ENCODE data around the gene DNAJC17.

Gene DNAJC17

DNA sequence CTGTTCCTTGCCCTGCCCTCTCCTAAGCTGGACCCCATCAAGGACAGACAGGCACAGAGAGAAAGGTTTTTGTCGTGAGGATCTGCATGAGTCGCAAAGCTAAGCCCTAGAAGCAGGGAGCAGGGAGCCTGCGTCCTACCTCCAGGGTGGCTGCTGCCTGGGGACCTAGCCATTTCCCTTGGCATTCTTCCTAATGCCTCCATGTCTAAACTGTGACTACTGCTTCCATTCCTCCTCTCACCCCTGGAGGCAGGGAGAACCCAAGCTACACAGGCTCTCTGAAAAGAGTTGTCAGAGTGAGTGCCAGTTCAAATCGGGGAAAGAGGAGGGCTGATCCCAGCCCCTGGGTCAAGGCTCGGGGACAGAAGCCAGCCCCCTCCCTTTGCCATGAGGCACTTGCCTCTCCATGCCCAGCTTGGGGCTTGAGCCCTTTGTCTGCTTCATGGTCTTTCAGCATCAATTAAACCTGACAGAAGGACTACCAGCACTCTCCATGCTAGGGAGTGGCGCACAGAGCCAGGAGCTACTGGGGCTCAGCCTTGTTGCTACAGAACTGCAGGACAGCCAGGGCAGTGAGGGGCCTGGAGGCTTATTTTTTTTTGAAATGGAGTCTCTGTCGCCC, 41.0 kb downstream of the DNAJC17 start:
- Histone ChIP-seq H3K4me3 (ENCODE audit: insufficient read depth, low read length, poor library complexity, severe bottlenecking) (no peak overlapping the region), H3K79me2 (ENCODE audit: insufficient read depth, low read length) (no peaks in the 10 kb centered on the region), H3K27ac (ENCODE audit: low read depth, low read length) (peak overlapping the region; percentile 84), H3K36me3 (ENCODE audit: low read length) (no peaks in the 10 kb centered on the region), H3K9ac (ENCODE audit: low read length) (0 out of 2 replicates have a peak overlapping the region, but pooled peaks have one; percentile 81), H2AFZ (ENCODE audit: low read depth, low read length, severe bottlenecking) (no peak overlapping the region), H3F3A (ENCODE audit: insufficient read depth) (peaks cover 52% of the 10 kb centered on the region), H4K20me1 (ENCODE audit: low read depth, low read length) (no peaks in the 10 kb centered on the region), H3K27me3 (ENCODE audit: low read length) (no peaks in the 10 kb centered on the region), H3K9me3 (ENCODE audit: insufficient read depth, low read length) (no peaks in the 10 kb centered on the region), H3K9me2 (replicated peaks; ENCODE audit: insufficient read depth, low read length) (no peaks in the 10 kb centered on the region), H3K4me2 (ENCODE audit: low read depth, low read length, poor library complexity, severe bottlenecking) (no peak overlapping the region)
- TF ChIP-seq, protein P1, sequence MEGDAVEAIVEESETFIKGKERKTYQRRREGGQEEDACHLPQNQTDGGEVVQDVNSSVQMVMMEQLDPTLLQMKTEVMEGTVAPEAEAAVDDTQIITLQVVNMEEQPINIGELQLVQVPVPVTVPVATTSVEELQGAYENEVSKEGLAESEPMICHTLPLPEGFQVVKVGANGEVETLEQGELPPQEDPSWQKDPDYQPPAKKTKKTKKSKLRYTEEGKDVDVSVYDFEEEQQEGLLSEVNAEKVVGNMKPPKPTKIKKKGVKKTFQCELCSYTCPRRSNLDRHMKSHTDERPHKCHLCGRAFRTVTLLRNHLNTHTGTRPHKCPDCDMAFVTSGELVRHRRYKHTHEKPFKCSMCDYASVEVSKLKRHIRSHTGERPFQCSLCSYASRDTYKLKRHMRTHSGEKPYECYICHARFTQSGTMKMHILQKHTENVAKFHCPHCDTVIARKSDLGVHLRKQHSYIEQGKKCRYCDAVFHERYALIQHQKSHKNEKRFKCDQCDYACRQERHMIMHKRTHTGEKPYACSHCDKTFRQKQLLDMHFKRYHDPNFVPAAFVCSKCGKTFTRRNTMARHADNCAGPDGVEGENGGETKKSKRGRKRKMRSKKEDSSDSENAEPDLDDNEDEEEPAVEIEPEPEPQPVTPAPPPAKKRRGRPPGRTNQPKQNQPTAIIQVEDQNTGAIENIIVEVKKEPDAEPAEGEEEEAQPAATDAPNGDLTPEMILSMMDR (IDR thresholded peaks at IDR 0.05; ENCODE audit: insufficient read depth, low read length, poor library complexity, severe bottlenecking) = no peak
- TF ChIP-seq EZH2phosphoT487 (conservative IDR thresholded peaks at IDR 0.05; ENCODE audit: low read length) = no peak

DNA sequence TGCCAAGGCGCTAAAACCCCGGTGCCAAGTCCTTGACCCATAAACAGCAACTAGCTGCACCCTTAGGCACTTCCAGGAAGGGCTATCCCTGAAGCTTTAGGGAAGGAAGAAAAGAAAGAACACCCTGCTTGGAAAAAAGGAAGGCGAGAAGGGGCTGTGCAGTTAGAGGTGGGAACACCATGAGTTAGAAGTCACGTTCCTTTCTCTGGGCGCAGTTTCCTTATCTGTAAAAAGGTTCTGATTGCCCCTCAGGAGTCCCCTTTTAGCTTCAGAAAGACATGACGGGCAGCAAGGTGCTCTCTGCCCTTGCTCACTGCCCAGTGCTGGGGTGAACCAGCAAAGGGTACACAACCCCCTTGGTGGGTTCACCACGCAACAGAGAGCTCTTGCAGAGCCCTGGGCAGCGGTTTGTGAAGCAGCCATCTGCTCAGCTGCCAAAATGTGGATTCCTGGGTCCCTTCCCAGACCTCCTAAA, 42.6 kb downstream of the DNAJC17 start:
- peak overlapping the region; percentile 67 for H3K4me3 ChIP-seq (ENCODE audit: insufficient read depth, low read length, poor library complexity, severe bottlenecking)
- H3K4me2 ChIP-seq (ENCODE audit: low read depth, low read length, poor library complexity, severe bottlenecking) = peak overlapping the region; percentile 74
- no peaks in the 10 kb centered on the region for H4K20me1 ChIP-seq (ENCODE audit: low read depth, low read length)
- no peak for TF ChIP-seq EZH2phosphoT487 (conservative IDR thresholded peaks at IDR 0.05; ENCODE audit: low read length)
- TF ChIP-seq, protein P1 (IDR thresholded peaks at IDR 0.05; ENCODE audit: insufficient read depth, low read length, poor library complexity, severe bottlenecking) = no peak
- peaks cover 45% of the 10 kb centered on the region for H3F3A ChIP-seq (ENCODE audit: insufficient read depth)
- no peaks in the 10 kb centered on the region for H3K79me2 ChIP-seq (ENCODE audit: insufficient read depth, low read length)
- peak overlapping the region; percentile 81 for H3K9ac ChIP-seq (ENCODE audit: low read length)
- H3K27me3 ChIP-seq (ENCODE audit: low read length) = no peaks in the 10 kb centered on the region
- no peaks in the 10 kb centered on the region for H3K9me2 ChIP-seq (replicated peaks; ENCODE audit: insufficient read depth, low read length)
- no peaks in the 10 kb centered on the region for H3K36me3 ChIP-seq (ENCODE audit: low read length)
- no peaks in the 10 kb centered on the region for H3K9me3 ChIP-seq (ENCODE audit: insufficient read depth, low read length)
- H2AFZ ChIP-seq (ENCODE audit: low read depth, low read length, severe bottlenecking) = peak overlapping the region; percentile 42
- peak overlapping the region; percentile 84 for H3K27ac ChIP-seq (ENCODE audit: low read depth, low read length)

DNA sequence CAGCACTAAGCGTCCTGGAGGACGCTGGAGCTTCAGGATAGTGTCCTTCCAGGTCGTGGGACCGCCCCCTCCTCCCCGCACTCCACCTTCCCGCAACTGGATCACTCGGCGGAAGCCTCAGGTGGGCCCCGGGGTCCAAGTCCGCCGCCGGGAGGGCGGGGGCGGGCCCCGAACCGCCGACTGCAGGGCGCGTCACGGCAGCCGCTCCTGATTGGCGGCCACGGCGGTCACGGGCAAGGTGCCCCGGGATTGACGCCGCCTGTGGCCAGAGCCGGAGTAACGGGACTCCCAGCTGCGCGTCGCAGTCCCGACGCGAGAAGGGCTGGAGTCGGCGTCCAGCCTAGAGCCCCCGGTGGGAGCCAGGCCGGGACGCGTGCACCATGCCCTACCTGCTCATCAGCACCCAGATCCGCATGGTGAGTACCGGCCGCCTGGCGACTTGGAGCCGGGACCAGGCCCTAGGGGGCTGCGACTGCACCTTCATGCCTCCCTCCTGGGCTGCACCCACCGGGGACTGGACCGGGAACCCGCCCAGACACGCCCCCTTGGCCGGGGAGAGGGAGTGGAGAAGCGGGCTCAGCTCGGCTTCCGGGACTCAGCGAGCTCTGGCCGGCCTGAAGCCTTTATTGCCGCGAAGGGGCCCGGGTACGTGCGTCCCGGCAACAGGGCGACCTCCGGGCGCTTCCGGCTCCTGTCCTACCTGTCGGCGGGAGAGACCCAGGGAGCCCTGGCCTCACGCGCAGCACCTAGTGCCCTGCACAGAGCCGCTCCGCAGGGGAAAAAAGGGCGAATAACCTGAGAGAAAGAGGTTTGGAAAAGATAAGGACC, 43.3 kb downstream of the DNAJC17 start, which contains the start of gene GCHFR:
TSS of gene GCHFR (plus strand) at position 268 of the 828 bp plus-strand sequence. CDS start at position 381, 113 bp downstream.
- Histone ChIP-seq H3K9me3 (ENCODE audit: insufficient read depth, low read length) (no peaks in the 10 kb centered on the region), H3K79me2 (ENCODE audit: insufficient read depth, low read length) (no peaks in the 10 kb centered on the region), H2AFZ (ENCODE audit: low read depth, low read length, severe bottlenecking) (peak within 1 kb of the TSS; percentile 42)

More for the DNA sequence above, 43.3 kb downstream of the DNAJC17 start, which contains the start of gene GCHFR:
- Histone ChIP-seq H3K4me2 (ENCODE audit: low read depth, low read length, poor library complexity, severe bottlenecking) (peak within 1 kb of the TSS; percentile 74), H4K20me1 (ENCODE audit: low read depth, low read length) (no peaks in the 10 kb centered on the region), H3K27me3 (ENCODE audit: low read length) (no peaks in the 10 kb centered on the region), H3K9ac (ENCODE audit: low read length) (peak within 1 kb of the TSS; percentile 81), H3K27ac (ENCODE audit: low read depth, low read length) (peak within 1 kb of the TSS; percentile 84), H3F3A (ENCODE audit: insufficient read depth) (peaks cover 38% of the 10 kb centered on the region), H3K9me2 (replicated peaks; ENCODE audit: insufficient read depth, low read length) (no peaks in the 10 kb centered on the region), H3K36me3 (ENCODE audit: low read length) (no peaks in the 10 kb centered on the region), H3K4me3 (ENCODE audit: insufficient read depth, low read length, poor library complexity, severe bottlenecking) (peak within 1 kb of the TSS; percentile 67)
- TF ChIP-seq, protein P1 (IDR thresholded peaks at IDR 0.05; ENCODE audit: insufficient read depth, low read length, poor library complexity, severe bottlenecking) = no peak
- TF ChIP-seq EZH2phosphoT487 (conservative IDR thresholded peaks at IDR 0.05; ENCODE audit: low read length) = no peak
